Measurements from ENCODE around the gene RPS15A.

The RPS15A gene

DNA sequence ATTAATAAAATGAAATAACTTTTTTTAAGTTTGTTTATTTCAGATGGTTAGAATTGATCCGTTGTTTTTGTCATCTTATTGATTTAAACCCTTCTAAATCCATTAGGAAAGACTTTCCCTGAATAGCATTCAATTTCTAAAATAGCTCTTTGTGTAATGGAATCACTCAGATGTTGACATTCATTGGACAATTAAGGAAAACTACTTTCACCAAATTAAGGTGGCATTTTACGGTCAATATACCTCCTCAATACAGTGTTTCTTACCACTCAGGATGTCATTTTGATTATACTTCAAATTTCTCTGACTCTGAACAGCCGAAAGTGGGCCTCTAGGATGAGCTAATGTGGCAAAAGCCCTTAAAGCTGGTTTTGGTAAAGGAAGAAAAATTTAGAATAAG is 9.4 kb upstream of the RPS15A start:
- H3K4me2 ChIP-seq (ENCODE audit: low read depth, low read length, poor library complexity, severe bottlenecking): peak overlapping the region; percentile 87
- peak overlapping the region; percentile 84; the same call in 1 of the 2 replicates for H3K27ac ChIP-seq (ENCODE audit: low read depth, low read length)
- peaks cover 34% of the 10 kb centered on the region for H3K36me3 ChIP-seq (ENCODE audit: low read length)
- no peaks in the 10 kb centered on the region for H3K9me3 ChIP-seq (ENCODE audit: insufficient read depth, low read length)
- H3F3A ChIP-seq (ENCODE audit: insufficient read depth): peaks cover 52% of the 10 kb centered on the region
- peaks cover 52% of the 10 kb centered on the region for H3K79me2 ChIP-seq (ENCODE audit: insufficient read depth, low read length)
- H3K27me3 ChIP-seq (ENCODE audit: low read length): no peaks in the 10 kb centered on the region
- H2AFZ ChIP-seq (ENCODE audit: low read depth, low read length, severe bottlenecking): no peak overlapping the region
- TF ChIP-seq EZH2phosphoT487 (conservative IDR thresholded peaks at IDR 0.05; ENCODE audit: low read length): no peak
- TF ChIP-seq, protein P1, sequence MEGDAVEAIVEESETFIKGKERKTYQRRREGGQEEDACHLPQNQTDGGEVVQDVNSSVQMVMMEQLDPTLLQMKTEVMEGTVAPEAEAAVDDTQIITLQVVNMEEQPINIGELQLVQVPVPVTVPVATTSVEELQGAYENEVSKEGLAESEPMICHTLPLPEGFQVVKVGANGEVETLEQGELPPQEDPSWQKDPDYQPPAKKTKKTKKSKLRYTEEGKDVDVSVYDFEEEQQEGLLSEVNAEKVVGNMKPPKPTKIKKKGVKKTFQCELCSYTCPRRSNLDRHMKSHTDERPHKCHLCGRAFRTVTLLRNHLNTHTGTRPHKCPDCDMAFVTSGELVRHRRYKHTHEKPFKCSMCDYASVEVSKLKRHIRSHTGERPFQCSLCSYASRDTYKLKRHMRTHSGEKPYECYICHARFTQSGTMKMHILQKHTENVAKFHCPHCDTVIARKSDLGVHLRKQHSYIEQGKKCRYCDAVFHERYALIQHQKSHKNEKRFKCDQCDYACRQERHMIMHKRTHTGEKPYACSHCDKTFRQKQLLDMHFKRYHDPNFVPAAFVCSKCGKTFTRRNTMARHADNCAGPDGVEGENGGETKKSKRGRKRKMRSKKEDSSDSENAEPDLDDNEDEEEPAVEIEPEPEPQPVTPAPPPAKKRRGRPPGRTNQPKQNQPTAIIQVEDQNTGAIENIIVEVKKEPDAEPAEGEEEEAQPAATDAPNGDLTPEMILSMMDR (IDR thresholded peaks at IDR 0.05; ENCODE audit: insufficient read depth, low read length, poor library complexity, severe bottlenecking): no peak
- no peaks in the 10 kb centered on the region; the same call in 1 of the 2 replicates for H4K20me1 ChIP-seq (ENCODE audit: low read depth, low read length)
- peak overlapping the region; percentile 77 for H3K4me3 ChIP-seq (ENCODE audit: insufficient read depth, low read length, poor library complexity, severe bottlenecking)
- H3K9me2 ChIP-seq (replicated peaks; ENCODE audit: insufficient read depth, low read length): no peaks in the 10 kb centered on the region
- peak overlapping the region; percentile 85 for H3K9ac ChIP-seq (ENCODE audit: low read length)

DNA sequence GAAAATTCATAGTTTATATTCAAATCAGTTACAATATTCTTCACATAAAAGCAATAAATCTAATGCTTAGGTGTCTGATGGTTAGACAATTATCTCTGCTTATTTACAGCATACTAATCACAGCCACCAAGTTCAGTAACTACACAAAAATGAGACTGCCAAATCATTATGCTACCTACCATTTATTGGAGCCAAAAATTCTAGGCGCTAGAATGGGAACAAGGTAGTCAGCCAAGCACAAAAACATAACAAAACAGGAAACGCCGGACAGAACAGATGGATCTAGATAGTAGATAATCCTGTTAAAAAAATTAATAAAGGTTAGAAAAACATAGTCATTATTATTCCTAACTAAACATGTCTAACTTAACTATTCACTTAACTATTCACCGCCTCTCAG is 7.6 kb upstream of the RPS15A start:
- H3K27me3 ChIP-seq (ENCODE audit: low read length): no peaks in the 10 kb centered on the region
- H3K9ac ChIP-seq (ENCODE audit: low read length): no peak overlapping the region
- no peak overlapping the region for H3K27ac ChIP-seq (ENCODE audit: low read depth, low read length)
- TF ChIP-seq, protein P1 (IDR thresholded peaks at IDR 0.05; ENCODE audit: insufficient read depth, low read length, poor library complexity, severe bottlenecking): no peak
- no peak for TF ChIP-seq EZH2phosphoT487 (conservative IDR thresholded peaks at IDR 0.05; ENCODE audit: low read length)
- H3K4me3 ChIP-seq (ENCODE audit: insufficient read depth, low read length, poor library complexity, severe bottlenecking): no peak overlapping the region
- peaks cover 43% of the 10 kb centered on the region for H3K36me3 ChIP-seq (ENCODE audit: low read length)
- no peak overlapping the region for H3K4me2 ChIP-seq (ENCODE audit: low read depth, low read length, poor library complexity, severe bottlenecking)
- H3F3A ChIP-seq (ENCODE audit: insufficient read depth): peaks cover 45% of the 10 kb centered on the region
- peaks cover 52% of the 10 kb centered on the region for H3K79me2 ChIP-seq (ENCODE audit: insufficient read depth, low read length)
- H2AFZ ChIP-seq (ENCODE audit: low read depth, low read length, severe bottlenecking): no peak overlapping the region
- no peaks in the 10 kb centered on the region; the same call in 1 of the 2 replicates for H4K20me1 ChIP-seq (ENCODE audit: low read depth, low read length)
- H3K9me3 ChIP-seq (ENCODE audit: insufficient read depth, low read length): no peaks in the 10 kb centered on the region
- no peaks in the 10 kb centered on the region for H3K9me2 ChIP-seq (replicated peaks; ENCODE audit: insufficient read depth, low read length)

DNA sequence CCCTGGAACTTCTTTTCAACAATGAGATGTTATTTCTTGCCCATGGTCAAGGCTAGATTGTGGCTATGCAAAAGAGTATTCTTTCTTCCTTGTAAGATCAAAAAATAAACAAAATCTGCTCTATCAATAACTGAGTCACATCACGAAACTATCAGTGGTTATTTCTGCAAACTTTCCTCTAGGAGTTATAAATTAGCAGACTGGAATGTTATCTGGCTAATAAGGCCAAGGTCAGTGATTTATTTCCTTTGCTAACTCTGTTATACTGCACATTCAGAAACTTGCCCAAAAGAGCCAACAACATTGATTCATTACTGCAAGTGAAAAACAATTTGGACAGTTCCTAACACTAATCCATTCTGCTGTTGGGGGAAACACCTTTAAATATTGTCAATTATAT is 6.2 kb upstream of the RPS15A start:
- Histone ChIP-seq H3K27ac (ENCODE audit: low read depth, low read length) (no peak overlapping the region), H2AFZ (ENCODE audit: low read depth, low read length, severe bottlenecking) (no peak overlapping the region), H3K9me2 (replicated peaks; ENCODE audit: insufficient read depth, low read length) (no peaks in the 10 kb centered on the region), H3K4me2 (ENCODE audit: low read depth, low read length, poor library complexity, severe bottlenecking) (no peak overlapping the region), H3K79me2 (ENCODE audit: insufficient read depth, low read length) (peaks cover 52% of the 10 kb centered on the region), H4K20me1 (ENCODE audit: low read depth, low read length) (no peaks in the 10 kb centered on the region; the same call in 1 of the 2 replicates), H3K9ac (ENCODE audit: low read length) (no peak overlapping the region), H3F3A (ENCODE audit: insufficient read depth) (peaks cover 56% of the 10 kb centered on the region), H3K9me3 (ENCODE audit: insufficient read depth, low read length) (no peaks in the 10 kb centered on the region), H3K4me3 (ENCODE audit: insufficient read depth, low read length, poor library complexity, severe bottlenecking) (no peak overlapping the region), H3K36me3 (ENCODE audit: low read length) (peaks cover 46% of the 10 kb centered on the region), H3K27me3 (ENCODE audit: low read length) (no peaks in the 10 kb centered on the region)
- TF ChIP-seq EZH2phosphoT487 (conservative IDR thresholded peaks at IDR 0.05; ENCODE audit: low read length): no peak
- TF ChIP-seq, protein P1 (IDR thresholded peaks at IDR 0.05; ENCODE audit: insufficient read depth, low read length, poor library complexity, severe bottlenecking): no peak
